HepG2 (cell line): ENCODE data around the gene SLC2A10. TPM values are rescaled to one million over a fixed set of nuclear protein-coding genes. Genes with fewer than 3 reads are reported as not detected.

Experiments used
- JDP2 ChIP-seq: sonication (generic); formaldehyde crosslinking; IDR thresholded peaks from 2 replicates; pipeline ENCODE4 v1.8.1; 2022; ENCODE audit warnings: missing genetic modification reagents, borderline replicate concordance
- KLF6 ChIP-seq: IDR thresholded peaks from 2 replicates; pipeline ENCODE4 v1.8.0; 2016; ENCODE audit warnings: missing biosample characterization, missing genetic modification reagents
- KMT2B ChIP-seq: IDR thresholded peaks from 2 replicates; pipeline ENCODE4 v1.6.1; 2016; ENCODE audit warnings: missing genetic modification reagents, missing compliant biosample characterization
- NFKB2 ChIP-seq: sonication (generic); formaldehyde crosslinking; IDR thresholded peaks from 2 replicates; pipeline ENCODE4 v1.4.0; 2020; ENCODE audit warnings: missing genetic modification reagents, borderline replicate concordance
- NPAS2 ChIP-seq: sonication (generic); formaldehyde crosslinking; IDR thresholded peaks from 2 replicates; pipeline ENCODE4 v1.8.0; 2022; ENCODE audit warnings: mild to moderate bottlenecking, missing genetic modification reagents, borderline replicate concordance
- NR2F1 ChIP-seq, 2 experiments: fragments of 450-650 bp in 1 of 2; formaldehyde crosslinking in 1 of 2; IDR thresholded peaks; 2 replicates each; pipeline versions ENCODE4 v1.5.0 to v1.6.1; 2016 to 2020; ENCODE audit warnings: mild to moderate bottlenecking in 1 of 2, missing compliant biosample characterization in 1 of 2, missing genetic modification reagents in 1 of 2, moderate library complexity in 1 of 2
- ONECUT2 ChIP-seq: sonication (generic); formaldehyde crosslinking; IDR thresholded peaks from 2 replicates; pipeline ENCODE4 v1.4.0; 2020; ENCODE audit warnings: missing genetic modification reagents
- POLR2A ChIP-seq, 2 experiments: IDR thresholded peaks; 2 replicates each; pipeline ENCODE4 v1.6.1; 2011; ENCODE audit warnings: low read depth in 2 of 2, low read length in 2 of 2, mild to moderate bottlenecking in 1 of 2, moderate library complexity in 1 of 2; ENCODE audit not compliant: insufficient read depth in 1 of 2
- ZNF547 ChIP-seq: sonication (generic); formaldehyde crosslinking; IDR thresholded peaks from 2 replicates; pipeline ENCODE4 v1.5.1; 2020; ENCODE audit warnings: mild to moderate bottlenecking, missing genetic modification reagents
- ZNF563 ChIP-seq: sonication (generic); formaldehyde crosslinking; IDR thresholded peaks from 2 replicates; pipeline ENCODE4 v1.8.0; 2022; ENCODE audit warnings: mild to moderate bottlenecking, moderate library complexity, missing genetic modification reagents
- polyA plus RNA-seq, 8 experiments: library from polyadenylated mRNA; depleted of rRNA in 3 of 8; stranded (reverse) in 7 of 8; unstranded in 1 of 8; fragments of >200 nt; fragmentation: Illumina TruSeq in 4 of 8; extraction: Trizol in 4 of 8; gene quantifications; 2 replicates each; pipeline versions ENCODE4 v1.2.1 to v1.2.3, GENCODE V29; 2011 to 2016; ENCODE audit warnings: low read depth in 4 of 8, missing spikeins in 1 of 8, mixed read lengths in 1 of 8; ENCODE audit not compliant: insufficient read depth in 1 of 8
- total RNA-seq, 5 experiments: library from RNA; depleted of rRNA; stranded (reverse); fragments of >200 nt; fragmentation: Illumina TruSeq; extraction: Trizol; gene quantifications; 2 replicates each; pipeline ENCODE4 v1.2.3, GENCODE V29; 2016; ENCODE audit warnings: low read depth in 1 of 5
- TF ChIP-seq, protein P1 (sequence below): sonication (generic); formaldehyde crosslinking; IDR thresholded peaks from 2 replicates; pipeline ENCODE4 v1.4.0; 2020; ENCODE audit warnings: mild to moderate bottlenecking, missing genetic modification reagents, borderline replicate concordance
- TF ChIP-seq, protein P2 (sequence below): sonication (generic); formaldehyde crosslinking; conservative IDR thresholded peaks from 2 replicates; pipeline ENCODE4 v1.4.0; 2020; ENCODE audit warnings: missing genetic modification reagents
- TF ChIP-seq, protein P3 (sequence below): sonication (generic); formaldehyde crosslinking; IDR thresholded peaks from 2 replicates; pipeline ENCODE4 v1.9.0; 2022; ENCODE audit warnings: missing genetic modification reagents, mild to moderate bottlenecking, borderline replicate concordance
- TF ChIP-seq, protein P4 (sequence below): sonication (generic); IDR thresholded peaks from 2 replicates; pipeline ENCODE4 v1.6.1; 2016; ENCODE audit warnings: low read depth, borderline replicate concordance
- TF ChIP-seq, protein P5 (sequence below): sonication (generic); formaldehyde crosslinking; IDR thresholded peaks from 2 replicates; pipeline ENCODE4 v1.5.1; 2020; ENCODE audit warnings: missing genetic modification reagents, mild to moderate bottlenecking, borderline replicate concordance
- TF ChIP-seq, protein P6 (sequence below): sonication (generic); formaldehyde crosslinking; IDR thresholded peaks from 2 replicates; pipeline ENCODE4 v1.4.0; 2020; ENCODE audit warnings: missing genetic modification reagents

Gene SLC2A10
- total and polyA plus RNA-seq, 2 of the 13 experiments (the other 11 are each of a cell fraction or from before 2014, with no cell fraction given), result 16.0 to 18.4 TPM

DNA sequence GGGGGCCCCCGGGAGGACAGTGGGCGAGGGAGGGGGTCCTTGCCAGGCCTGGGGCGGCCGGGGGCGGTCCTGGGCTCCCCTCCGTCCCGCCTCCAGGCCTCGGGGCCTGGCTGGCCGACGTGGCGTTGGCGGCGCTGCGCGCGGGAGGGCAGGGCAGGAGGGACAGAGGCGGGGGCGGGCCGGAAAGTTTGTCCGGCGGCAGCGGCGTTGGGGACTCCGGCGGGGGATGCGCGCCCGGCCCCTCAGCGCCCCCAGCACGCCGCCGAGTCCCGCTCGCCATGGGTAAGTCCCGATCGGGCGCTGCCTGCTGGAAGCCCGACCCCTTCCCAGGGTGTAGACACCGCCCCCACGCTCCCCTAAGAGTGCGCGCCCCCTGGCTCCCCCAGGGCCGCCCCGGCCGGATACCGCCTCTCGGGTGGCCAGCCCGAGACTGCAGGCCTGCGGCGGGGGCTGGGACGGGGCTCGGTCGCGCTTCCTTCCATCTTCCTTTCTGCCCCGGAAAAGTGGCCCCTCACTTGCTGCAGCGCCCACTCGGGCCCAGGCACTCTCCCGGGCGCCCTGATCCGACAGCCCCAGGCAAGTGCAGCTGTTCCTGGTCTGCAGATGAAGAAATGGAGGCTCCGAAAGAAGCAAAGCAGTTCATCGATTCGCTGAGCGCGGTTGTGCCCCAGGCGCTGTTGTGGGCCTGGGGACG, at the start of gene SLC2A10 (continued):
- TF ChIP-seq, protein P1, sequence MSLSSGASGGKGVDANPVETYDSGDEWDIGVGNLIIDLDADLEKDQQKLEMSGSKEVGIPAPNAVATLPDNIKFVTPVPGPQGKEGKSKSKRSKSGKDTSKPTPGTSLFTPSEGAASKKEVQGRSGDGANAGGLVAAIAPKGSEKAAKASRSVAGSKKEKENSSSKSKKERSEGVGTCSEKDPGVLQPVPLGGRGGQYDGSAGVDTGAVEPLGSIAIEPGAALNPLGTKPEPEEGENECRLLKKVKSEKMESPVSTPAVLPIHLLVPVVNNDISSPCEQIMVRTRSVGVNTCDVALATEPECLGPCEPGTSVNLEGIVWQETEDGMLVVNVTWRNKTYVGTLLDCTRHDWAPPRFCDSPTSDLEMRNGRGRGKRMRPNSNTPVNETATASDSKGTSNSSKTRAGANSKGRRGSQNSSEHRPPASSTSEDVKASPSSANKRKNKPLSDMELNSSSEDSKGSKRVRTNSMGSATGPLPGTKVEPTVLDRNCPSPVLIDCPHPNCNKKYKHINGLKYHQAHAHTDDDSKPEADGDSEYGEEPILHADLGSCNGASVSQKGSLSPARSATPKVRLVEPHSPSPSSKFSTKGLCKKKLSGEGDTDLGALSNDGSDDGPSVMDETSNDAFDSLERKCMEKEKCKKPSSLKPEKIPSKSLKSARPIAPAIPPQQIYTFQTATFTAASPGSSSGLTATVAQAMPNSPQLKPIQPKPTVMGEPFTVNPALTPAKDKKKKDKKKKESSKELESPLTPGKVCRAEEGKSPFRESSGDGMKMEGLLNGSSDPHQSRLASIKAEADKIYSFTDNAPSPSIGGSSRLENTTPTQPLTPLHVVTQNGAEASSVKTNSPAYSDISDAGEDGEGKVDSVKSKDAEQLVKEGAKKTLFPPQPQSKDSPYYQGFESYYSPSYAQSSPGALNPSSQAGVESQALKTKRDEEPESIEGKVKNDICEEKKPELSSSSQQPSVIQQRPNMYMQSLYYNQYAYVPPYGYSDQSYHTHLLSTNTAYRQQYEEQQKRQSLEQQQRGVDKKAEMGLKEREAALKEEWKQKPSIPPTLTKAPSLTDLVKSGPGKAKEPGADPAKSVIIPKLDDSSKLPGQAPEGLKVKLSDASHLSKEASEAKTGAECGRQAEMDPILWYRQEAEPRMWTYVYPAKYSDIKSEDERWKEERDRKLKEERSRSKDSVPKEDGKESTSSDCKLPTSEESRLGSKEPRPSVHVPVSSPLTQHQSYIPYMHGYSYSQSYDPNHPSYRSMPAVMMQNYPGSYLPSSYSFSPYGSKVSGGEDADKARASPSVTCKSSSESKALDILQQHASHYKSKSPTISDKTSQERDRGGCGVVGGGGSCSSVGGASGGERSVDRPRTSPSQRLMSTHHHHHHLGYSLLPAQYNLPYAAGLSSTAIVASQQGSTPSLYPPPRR (CRISPR knock-in tag), result peak; percentile 26; the same call in 1 of the 2 replicates
- TF ChIP-seq, protein P2, sequence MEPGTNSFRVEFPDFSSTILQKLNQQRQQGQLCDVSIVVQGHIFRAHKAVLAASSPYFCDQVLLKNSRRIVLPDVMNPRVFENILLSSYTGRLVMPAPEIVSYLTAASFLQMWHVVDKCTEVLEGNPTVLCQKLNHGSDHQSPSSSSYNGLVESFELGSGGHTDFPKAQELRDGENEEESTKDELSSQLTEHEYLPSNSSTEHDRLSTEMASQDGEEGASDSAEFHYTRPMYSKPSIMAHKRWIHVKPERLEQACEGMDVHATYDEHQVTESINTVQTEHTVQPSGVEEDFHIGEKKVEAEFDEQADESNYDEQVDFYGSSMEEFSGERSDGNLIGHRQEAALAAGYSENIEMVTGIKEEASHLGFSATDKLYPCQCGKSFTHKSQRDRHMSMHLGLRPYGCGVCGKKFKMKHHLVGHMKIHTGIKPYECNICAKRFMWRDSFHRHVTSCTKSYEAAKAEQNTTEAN (CRISPR knock-in tag), result no peak; the same call in none of the 2 replicates
- peak; percentile 71 for TF ChIP-seq ONECUT2 (CRISPR knock-in tag)
- TF ChIP-seq KMT2B, result peak; percentile 69; the same call in 1 of the 2 replicates
- TF ChIP-seq KLF6 (CRISPR knock-in tag), result peak; percentile 86; the same call in 1 of the 2 replicates
- TF ChIP-seq, protein P3, sequence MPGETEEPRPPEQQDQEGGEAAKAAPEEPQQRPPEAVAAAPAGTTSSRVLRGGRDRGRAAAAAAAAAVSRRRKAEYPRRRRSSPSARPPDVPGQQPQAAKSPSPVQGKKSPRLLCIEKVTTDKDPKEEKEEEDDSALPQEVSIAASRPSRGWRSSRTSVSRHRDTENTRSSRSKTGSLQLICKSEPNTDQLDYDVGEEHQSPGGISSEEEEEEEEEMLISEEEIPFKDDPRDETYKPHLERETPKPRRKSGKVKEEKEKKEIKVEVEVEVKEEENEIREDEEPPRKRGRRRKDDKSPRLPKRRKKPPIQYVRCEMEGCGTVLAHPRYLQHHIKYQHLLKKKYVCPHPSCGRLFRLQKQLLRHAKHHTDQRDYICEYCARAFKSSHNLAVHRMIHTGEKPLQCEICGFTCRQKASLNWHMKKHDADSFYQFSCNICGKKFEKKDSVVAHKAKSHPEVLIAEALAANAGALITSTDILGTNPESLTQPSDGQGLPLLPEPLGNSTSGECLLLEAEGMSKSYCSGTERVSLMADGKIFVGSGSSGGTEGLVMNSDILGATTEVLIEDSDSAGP, result peak; percentile 87; the same call in 1 of the 2 replicates
- peak; percentile 64; the same call in 1 of the 2 replicates for TF ChIP-seq NFKB2 (CRISPR knock-in tag)
- TF ChIP-seq, protein P4, sequence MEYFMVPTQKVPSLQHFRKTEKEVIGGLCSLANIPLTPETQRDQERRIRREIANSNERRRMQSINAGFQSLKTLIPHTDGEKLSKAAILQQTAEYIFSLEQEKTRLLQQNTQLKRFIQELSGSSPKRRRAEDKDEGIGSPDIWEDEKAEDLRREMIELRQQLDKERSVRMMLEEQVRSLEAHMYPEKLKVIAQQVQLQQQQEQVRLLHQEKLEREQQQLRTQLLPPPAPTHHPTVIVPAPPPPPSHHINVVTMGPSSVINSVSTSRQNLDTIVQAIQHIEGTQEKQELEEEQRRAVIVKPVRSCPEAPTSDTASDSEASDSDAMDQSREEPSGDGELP, result no peak
- peak; percentile 68; the same call in 1 of the 2 replicates for TF ChIP-seq ZNF563
- TF ChIP-seq, protein P5, sequence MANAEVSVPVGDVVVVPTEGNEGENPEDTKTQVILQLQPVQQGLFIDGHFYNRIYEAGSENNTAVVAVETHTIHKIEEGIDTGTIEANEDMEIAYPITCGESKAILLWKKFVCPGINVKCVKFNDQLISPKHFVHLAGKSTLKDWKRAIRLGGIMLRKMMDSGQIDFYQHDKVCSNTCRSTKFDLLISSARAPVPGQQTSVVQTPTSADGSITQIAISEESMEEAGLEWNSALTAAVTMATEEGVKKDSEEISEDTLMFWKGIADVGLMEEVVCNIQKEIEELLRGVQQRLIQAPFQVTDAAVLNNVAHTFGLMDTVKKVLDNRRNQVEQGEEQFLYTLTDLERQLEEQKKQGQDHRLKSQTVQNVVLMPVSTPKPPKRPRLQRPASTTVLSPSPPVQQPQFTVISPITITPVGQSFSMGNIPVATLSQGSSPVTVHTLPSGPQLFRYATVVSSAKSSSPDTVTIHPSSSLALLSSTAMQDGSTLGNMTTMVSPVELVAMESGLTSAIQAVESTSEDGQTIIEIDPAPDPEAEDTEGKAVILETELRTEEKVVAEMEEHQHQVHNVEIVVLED (CRISPR knock-in tag), result peak; percentile 67; the same call in 1 of the 2 replicates
- TF ChIP-seq NPAS2, result no peak
- TF ChIP-seq NR2F1 (CRISPR knock-in tag; IDR thresholded peaks at IDR 0.05), result no peak
- peak; percentile 63 to 82 for TF ChIP-seq POLR2A (IDR thresholded peaks at IDR 0.05; ENCODE audit: insufficient read depth in 1 of 2, low read depth in 2 of 2, low read length in 2 of 2)
- peak; percentile 61; the same call in 1 of the 2 replicates for TF ChIP-seq JDP2 (CRISPR knock-in tag)
- TF ChIP-seq ZNF547, result peak; percentile 88
- TF ChIP-seq, protein P6, sequence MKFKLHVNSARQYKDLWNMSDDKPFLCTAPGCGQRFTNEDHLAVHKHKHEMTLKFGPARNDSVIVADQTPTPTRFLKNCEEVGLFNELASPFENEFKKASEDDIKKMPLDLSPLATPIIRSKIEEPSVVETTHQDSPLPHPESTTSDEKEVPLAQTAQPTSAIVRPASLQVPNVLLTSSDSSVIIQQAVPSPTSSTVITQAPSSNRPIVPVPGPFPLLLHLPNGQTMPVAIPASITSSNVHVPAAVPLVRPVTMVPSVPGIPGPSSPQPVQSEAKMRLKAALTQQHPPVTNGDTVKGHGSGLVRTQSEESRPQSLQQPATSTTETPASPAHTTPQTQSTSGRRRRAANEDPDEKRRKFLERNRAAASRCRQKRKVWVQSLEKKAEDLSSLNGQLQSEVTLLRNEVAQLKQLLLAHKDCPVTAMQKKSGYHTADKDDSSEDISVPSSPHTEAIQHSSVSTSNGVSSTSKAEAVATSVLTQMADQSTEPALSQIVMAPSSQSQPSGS (CRISPR knock-in tag), result peak; percentile 40; the same call in 1 of the 2 replicates
